NCI-H146 treated with DMSO at 0.1 percent for 48 hours (cell line): ENCODE data around the gene TFF1.

Experiments used
- DNase-seq: peaks from one replicate; lab custom pipeline; 2025; ENCODE audit not compliant: unreplicated experiment; lab: John Stamatoyannopoulos, UW

The TFF1 gene

DNA sequence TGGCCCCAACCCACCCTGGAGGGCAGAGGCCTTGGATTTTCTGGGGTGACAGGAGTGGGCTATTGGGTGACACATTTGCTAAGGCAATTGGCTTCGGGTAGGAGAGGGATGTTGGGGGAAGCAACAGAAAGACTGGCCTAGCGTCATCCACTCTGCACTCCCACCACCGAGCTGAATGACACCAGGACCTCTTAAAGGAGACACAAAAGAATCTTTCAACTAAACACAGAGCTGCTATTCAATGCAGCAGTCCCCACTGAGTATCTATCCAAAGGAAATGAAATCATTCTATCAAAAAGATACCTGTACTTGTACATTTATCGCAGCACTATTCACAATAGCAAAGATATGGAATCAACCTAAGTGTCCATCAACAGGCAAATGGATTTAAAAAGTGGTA, 21.7 kb downstream of the TFF1 start:
- no peak for DNase-seq

DNA sequence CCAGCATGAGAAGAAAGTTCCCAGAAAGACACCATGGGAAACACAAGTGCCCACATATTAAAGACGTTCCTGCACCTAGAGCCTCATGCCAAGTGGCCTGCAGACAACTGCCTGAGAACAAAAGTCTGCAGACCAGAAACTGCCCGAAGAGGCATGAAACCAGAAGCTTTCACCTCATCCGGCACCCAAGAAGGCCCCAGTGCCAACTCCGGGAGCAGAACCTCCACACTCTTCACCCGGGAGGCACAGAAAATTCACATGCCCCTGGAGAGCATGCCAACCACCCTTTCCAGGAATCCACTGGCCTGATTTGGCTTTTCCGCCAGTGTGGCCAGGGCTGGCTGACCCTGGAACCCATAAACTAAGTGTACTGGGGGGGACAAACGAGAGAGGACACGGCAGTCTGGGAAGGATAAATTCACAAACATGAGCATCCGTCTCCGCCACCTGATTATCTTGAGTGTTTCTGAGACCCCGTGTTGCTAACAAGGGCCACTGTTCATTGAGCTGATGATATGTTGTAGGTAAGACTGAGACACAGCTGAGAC, 22.3 kb downstream of the TFF1 start:
- DNase-seq: no peak

DNA sequence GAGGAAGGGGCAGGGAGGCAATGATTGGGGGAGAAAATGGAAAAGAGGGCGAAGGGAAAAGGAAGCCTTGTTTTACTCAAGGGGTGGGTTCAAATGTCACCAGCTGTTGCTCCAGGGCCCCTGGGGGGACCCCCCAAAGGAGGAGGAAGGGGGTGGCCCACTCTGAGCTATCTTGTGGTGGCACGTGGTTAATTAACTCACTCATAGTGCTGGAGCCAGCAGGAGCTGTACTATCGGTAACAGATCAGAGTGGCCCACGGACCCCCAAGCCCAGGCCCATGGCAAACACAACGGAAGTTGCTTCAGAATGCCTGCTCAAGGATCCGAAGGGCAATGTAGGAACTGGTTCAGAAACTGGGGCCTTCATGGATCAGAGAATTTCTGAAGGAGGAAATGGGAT, 22.8 kb downstream of the TFF1 start:
- no peak for DNase-seq

DNA sequence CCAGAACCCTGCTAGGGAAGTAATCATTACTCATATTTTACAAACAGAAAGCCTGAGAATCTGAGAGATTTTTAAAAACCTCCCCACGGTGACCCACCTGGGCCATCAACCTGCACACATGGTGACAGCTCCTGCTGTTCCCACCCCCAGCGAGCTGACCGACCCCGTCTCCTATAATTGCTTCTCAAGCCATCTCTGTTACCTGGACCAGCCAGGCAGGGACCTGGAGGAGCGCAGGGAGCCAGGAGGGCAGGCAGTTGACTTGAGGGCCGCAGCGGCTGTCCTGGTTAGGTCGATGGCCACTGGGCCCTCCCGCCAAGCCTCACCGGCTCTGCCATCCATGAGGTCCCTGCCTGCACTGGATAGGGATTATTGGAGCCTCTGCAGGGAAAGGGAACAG, 23.2 kb downstream of the TFF1 start:
- DNase-seq: no peak

DNA sequence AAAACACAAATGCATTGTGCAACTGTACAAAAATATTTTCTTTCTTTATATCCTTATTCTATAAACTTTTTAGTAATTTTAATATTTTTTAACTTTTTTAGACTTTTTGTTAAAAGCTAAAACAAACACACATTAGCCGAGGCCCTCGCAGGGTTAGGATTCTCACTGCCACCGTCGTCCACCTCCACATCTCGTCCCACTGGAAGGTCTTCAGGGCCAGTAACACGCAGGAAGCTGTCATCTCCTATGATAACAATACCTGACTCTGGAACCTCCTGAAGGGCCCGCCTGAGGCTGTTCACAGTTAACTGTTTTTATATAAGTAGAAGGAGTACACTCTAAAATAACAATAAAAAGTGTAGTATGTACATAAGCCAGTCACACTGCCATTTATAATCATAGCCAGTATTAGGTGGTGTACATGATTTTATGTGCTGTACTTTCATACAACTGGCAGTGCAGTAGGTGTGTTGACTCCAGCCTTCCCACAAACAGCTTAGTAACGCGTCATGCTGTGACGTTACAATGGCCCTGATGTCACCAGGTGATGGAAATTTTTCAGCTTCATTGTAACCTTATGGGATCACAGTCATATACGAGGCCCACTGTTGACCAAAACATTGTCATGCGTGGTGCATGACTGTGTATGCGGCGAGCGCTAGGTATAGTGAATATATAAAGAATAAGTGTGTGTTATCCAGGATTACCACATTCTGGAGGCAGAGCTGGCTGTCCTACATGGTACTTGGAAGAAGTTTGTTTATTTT, 24.4 kb downstream of the TFF1 start:
- DNase-seq: no peak

DNA sequence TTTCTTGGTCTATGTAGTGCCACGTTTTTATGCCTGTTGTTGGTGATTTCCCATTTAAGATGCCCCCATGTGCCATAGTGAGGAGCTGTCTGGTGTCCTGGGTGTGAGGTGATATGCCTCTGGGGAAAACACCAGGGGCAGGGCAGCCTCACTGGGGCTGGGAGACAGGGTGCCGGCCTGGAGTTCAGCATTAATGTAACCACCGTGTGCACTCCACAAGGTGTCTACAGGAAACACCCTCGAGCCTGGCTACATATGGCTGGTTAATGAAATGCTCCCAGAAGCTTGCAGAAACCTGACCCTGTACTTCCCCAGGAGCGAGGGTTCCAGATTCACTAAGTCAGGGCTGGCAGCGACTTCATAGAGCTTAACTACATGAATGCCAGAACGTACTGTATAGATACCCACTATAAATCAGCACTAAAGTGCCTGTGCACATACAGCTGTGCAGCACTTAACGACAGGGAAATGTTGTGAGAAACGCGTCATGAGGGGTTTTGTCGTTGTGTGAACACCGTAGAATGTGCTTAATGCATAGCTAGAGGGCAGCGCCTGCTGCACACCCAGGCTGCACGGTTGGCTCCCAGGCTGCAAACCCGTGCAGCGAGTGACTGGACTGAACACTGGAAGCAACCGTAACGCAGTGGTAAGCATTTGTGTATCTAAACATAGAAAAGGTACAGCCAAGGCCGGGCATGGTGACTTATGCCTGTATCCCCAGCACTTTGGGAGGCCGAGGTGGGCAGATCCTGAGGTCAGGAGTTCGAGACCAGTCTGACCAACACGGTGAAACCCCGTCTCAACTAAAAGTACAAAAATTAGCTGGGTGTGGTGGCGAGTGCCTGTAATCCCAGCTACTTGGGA, 25.9 kb downstream of the TFF1 start:
- no peak for DNase-seq

DNA sequence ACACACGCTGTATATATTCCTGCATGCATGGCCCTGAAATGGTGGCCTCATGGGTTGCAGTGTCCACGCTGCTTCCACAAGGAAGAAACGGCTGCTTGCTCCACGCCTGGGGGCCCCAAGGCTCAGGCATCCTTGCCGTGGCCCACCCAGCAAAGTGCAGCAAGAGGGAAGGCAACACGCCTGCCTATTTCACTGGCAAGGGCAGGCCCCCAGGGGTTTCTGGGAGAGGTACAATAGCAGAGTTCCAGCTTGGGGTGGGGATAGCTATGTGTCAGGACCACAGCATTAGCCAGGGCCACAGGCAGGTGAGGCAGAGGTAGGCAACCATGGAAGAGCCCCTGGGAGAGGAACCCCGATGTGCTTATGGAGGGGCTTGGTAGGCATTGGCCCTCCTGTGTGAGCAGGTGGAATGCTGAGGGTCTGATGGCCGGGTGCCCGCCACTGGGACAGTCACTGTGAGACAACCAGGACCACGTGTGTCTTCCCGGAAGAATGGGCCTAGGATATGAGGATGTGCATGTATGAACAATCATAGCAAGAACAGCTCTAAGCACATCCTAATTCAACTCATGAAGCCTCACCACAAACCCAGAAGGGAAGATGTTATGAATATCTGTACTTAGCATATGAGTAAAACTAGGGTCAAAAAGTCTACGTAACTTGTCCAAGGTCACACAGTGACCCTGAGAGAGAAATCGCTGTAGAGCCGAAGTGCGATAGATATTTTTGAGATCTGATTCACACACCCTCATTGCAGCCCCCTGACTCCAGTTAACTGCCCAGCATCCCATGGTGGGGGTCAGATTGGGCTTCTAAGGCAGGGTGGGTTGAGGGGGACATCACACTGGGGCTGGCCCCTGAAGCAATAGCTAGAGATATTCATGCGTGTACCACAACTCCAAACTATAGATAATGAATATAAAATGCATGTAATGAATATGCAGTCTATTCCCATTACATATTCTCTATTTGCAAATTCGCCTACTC, 27.3 kb downstream of the TFF1 start:
- DNase-seq: no peak

DNA sequence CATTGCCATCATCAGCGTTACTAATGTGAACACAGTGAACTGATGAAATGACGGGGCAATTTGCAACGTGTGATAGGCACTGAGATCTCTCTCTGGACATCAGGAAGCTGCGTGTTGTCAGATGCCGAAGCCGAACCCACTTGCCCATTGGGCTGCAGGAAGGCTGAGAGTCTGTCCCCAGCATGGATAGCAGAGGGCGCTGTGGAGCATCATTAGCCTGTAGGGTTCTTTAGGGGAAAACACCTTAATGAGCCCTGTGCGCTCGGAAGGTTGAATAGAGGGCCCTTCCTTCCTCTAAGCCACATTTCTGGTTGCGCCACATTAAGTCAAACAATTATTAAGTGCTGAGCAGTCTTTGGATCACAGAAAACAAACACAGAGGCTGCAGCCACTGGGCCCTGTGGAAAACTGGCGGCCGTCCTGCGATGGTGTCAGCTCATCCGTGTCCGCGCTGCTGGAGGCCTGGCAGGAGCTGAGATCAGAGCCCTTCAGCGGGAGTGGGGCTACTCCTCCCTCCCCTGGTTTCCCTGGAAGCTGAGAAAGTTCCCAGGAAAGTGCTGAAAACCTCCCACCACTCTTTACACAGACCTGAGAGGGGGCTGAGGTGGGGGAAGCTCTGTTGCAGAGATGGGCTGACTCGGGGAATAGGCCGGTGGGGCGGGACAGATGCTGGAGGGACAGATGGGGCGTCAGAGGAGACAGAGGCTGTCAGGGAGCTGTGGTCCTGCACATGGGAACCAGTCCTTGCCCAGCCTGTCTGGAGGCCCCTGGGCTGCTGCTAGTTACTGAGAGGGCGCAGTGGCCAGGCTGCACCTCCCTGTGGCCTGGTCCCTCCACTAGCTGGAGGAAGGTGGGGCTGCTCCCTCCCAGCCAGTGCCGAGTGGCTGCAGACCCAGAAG, 28.3 kb downstream of the TFF1 start:
- peak; percentile 64 for DNase-seq

DNA sequence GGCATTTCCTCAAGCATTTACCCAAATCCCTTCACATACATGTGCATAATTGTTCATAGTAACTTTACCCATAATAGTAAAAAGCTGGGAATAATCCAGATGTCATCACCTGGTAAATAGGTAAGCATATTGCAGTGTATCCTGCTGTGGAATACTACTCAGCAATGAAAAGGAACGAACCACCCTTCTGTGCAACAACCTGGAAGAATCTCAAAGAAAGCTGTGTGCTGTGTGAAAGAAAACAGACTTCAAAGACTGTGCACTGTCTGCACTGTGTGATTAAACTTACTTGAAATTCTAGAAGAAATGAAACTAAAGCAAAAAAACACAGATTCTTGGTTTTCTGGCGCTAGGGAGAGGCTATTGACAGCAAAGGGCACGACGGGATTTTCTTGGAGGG, 29.1 kb downstream of the TFF1 start:
- DNase-seq: no peak

DNA sequence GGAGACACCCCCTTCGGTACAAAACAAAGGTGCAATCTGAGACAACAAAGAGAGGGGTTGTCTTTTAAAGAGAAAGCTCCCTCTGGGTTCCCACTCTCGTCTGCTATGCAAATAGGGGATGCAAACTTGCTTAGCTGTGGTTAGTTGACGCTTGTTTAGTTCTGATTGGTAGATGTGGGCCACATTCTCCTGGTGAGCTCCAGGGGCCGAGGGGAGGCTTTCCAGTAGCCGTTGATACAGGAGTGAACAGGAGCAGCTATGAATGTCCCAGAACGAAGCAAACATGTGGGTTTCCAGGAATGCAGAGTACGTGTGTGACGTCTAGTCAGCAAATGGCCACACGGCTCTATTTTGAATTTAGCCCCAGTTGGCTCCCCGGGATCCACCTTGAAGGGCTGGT, 30.3 kb downstream of the TFF1 start:
- DNase-seq: no peak

DNA sequence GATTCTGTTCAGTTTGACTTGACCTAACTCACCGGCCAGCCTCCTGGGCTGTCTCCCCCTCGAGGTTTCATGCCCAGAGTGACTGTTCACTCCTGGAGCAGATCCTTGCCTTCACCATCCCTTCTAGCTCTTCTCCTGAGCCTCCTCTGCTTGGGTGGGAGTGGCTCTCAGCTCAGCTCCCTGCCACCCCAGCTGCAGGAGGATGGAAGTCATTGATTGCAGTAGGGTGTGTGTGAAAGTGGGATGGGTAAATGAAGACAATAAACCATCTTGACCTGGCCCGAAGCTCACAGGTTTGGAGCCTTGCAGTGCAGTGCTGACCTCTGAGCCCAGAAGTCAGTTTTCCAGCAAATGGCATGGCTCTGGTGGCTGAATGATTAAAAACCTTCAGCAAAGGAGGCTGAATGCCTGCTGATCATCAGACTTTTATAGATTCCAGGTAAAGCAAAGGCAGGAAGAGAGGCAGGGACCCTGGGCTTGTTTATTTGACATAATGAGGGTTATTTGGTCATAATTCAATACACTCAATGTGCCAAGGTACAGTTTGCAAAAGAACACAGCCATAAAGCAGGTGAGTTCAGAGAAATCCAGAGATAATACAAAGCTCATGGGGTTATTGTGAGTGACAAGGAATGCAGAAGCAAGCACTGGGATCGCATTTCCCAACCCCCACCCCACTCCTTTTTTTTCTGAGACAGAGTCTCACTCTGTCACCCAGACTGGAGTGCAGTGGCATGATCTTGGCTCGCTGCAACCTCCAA, 33.6 kb downstream of the TFF1 start:
- no peak for DNase-seq

DNA sequence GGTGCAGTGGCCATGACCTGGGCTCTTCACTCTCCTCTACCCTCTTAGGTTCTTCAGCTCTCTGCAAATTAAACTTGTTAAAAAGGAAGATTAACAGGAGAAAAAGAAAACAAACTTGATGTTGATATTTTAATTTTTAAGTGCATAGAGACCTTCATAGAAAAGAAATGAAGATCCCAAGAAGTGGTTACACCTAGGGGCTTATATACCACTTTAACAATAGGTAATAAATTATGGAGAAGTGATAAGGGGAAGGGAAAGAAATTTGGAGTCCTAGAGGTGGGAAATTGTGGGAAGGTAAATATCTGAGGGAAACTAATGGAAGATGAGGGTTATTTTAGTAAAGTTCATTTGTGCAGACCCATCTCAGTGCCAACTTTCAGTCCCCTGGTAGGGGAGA, 34.7 kb downstream of the TFF1 start:
- no peak for DNase-seq

DNA sequence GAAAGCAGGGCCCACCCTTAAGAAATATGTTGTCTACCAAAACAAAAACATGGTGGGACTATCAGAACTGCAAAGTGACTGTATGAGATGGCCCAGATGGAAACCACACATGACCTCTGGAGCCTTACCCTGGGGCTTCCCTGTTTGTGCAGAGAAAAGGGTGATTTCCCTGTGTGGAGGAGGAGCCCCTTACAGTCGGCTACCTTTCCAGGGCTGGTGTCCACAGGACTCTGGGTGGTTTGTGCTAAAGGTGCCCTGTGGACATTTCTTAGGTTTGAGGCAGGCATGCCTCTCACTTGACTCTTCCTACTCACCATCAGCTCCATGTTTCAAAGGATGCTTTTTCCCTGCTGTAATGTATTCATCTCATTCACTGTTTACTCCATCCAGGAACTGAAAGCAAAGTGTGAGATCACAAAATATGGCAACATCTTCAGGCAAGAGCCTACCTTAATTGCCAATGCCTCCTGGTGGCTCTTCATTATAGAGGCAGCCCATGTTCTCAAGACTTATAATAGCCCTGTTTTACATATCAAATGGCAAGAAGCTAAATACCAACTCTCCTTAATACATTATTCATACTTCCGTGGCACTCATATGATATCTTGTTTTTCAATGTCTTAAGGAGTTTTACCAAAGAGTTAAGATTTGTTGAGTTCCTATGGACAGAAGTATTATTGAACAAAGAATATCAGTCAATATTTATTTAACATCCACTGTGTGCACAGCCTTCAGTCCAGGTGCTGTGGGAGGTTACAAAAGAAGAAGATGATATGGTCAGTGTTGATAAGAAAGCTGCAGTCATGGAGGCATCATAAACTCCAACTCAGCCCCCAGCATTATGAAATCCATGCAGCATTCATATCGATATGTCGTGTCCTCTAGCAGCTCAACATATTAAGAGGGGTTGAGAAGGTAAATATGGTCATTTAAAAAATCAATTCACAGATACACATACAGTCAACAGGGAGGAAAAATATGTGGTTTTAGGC, 35.7 kb downstream of the TFF1 start:
- peak; percentile 69 for DNase-seq

DNA sequence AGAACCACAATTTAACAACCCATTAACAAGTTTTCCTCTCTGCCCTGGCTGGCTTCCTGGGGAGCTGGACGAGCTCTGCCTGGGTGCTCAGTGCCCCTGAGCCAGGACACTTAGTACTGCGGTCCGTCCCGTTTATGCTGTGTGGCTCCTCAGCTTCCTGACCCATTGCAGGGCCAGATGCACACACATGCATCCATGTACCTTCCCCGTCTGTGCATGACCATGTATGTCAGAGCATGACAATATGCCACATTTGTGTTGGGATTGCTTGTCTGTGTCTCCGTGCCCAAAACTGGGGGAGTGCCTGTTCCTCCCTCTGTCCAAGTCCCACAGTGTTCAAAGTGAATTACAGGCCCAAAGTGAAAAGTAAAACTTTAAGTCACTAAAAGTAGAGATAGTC, 41.4 kb downstream of the TFF1 start:
- DNase-seq: no peak

DNA sequence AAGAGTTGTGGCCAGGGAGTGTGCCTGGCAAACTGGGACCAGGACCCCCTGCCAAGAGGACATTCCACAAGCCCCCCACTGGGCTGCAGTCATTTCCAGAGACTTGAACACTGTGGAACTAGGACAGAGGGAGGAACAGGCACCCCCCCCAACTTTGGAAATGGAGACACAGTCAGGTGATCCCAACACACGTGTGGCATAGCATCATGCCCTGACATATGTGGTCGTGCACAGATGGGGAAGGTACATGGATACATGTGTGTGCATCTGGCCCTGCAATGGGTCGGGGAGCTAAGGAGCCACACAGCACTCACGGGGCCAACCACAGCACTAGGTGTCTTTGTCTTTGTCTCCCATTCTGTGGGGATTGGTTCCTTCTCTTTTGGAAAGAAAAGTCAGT, 44.5 kb downstream of the TFF1 start:
- DNase-seq: no peak

DNA sequence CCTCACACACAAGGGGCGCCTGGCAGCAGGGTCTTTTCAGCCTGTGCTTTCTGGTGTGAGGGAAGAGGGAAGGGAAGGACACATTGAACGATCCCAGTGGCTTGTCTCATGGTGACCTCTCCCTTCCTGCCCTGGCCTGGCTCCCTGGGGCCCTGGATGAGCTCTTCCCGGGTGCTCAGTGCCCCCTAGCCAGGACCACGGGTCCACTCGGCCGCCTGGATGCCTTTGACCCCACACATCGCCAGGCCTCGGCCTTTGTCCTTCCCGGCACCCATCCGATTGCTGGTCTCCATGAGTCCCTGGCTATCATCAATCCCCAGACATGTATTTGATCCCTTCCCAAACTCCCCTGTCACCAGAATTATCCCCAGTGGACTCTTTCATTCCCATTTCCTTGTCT, 45.1 kb downstream of the TFF1 start:
- DNase-seq: no peak

DNA sequence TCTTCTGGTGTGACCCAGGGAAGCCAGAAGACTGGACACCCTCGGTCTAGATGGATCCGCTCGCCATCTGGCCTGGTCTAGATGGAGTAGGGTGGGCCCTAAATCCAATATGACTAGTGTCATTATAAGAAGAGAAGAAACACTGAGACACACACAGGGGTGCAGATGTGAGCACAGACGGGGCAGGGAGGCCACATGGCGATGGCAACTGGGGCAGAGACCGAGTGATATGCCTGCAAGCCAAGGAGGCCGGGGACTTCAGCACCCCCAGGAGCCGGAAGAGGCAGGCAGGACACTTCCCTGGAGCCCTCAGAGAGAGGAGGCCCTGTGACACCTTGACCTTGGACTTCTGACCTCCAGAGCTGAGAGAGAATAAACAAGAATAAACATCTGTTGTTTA, 45.5 kb downstream of the TFF1 start:
- DNase-seq: no peak
